ENCODE measurements around the gene CNDP1.
"Not testable (repeated sequence)": the region's sequence is repeated elsewhere in the genome, so short reads cannot be mapped to it uniquely, and the experiment has no call there.

CNDP1 gene

DNA sequence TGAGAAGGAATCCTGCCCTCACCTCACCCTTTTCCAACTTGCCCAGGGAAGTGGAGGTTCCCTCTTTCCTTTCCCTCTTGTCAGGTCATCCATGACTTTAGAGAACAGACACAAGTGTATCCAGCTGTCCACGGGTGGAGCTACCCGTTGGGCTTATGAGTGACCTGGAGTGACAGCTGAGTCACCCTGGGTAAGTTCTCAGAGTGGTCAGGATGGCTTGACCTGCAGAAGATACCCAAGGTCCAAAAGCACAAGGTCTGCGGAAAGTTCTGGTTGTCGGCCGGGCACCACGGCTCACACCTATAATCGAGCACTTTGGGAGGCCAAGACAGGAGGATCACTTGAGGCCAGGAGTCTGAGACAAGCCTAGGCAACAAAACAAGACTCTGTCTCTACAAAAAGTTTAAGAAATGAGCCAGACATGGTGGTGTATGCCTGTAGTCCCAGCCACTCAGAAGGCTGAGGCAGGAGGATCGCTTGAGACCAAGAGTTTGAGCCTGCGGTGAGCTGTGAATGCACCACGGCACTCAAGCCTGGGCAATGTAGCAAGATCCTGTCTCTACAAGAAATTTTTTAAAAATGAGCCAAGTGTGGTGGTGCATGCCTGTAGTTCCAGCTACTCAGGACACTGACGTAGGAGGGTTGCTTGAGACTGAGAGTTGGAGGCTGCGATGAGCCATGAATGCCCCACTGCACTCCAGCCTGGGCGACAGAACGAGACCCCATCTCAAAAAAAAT lies 14.0 kb upstream of the CNDP1 start:
- DNase-seq (ENCODE audit: low read depth in 3 of 3), result no peak

DNA sequence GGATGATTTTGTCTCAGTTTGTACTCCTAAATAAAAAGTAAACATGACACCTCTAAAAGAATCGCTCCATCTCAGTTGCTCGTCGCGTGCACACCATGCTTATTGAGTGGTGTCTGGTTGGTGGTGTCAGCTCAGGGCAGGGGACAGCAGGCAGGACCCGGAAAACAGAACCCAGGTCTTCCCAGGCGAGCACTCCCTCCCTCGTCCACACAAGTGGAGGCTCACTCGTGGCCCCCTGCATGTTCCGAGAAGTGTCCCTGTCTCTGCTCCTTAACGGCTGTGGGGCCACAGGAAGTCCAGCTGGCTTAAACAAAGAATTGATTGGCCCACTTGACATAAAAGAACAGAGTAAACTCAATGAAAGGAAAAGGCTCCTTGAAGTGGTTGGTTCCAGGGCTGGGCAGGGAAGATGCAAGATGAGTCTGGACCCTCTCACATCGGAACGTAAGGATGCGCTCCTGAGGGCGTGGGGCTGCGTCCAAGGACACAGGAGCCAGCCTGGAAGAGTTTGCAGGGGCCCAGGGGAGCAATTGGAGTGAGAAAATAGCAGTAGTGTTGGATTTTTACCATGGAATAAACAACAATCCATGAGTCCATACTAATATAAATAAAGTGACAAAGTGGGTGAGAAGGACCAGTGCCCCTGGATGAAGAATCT lies 13.1 kb upstream of the CNDP1 start:
- no peak for DNase-seq (ENCODE audit: low read depth in 3 of 3)

- no peak for DNase-seq (ENCODE audit: low read depth in 3 of 3)
Measured at GRCh38 chr18:74522635-74523548, 11.4 kb upstream of the CNDP1 start.

DNA sequence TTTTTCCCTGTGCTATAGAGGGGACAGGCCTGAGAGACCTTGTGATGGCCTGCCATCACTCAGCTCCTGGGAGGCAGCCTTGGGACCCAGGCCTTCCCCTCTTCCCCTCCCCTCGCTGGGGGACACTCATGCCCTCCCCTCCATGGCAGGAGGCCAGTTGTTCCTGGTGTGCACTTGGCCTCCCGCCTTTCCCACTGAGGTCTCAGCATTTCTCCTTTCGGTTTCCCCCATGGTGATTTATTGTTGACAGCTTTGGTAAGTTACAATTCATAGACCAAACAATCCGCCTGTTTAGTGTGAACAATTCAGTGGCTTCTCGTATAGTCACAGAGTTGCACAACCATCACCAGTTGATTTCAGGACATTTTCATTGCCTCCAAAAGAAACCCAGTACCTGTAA lies 10.2 kb upstream of the CNDP1 start:
- DNase-seq (ENCODE audit: low read depth in 3 of 3), result no peak

DNA sequence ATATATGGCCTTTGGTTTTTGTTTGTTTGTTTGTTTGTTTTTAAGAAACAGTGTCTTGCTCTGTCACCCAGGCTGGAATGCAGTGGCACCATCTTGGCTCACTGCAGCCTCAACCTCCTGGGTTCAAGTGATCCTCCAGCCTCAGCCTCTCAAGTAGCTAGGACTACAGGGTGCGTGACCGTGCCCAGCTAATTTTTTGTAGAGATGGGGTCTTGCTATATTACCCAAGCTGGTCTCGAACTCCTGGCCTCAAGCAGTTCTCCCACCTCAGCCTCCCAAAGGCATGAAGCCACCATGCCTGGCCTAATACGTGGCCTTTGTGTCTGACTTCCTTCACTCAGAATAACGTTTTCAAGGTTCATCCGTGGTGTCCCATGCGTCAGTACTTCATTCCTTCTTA lies 9.4 kb upstream of the CNDP1 start:
- not testable (repeated sequence) for DNase-seq (ENCODE audit: low read depth in 3 of 3)

DNA sequence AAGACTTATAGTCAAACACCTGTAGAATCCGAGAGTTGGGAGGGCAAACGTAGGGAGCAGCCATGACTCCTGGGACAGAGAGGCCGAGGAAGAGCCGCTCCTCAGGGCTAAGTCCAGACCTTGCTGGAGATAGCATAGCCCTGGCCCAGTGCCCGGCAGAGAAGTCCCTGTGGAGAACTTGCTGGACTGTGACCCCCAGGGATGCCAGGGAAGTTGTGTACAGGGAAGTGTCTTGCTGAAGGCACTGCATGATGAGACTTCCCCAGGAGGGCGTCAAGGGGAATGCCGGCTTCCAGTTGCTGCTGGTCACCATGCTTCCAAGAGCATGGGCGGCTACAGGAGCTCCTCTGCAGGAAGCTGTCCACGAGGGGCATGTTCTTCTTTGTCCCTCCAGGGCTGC lies 8.6 kb upstream of the CNDP1 start:
- DNase-seq (ENCODE audit: low read depth in 3 of 3), result no peak

DNA sequence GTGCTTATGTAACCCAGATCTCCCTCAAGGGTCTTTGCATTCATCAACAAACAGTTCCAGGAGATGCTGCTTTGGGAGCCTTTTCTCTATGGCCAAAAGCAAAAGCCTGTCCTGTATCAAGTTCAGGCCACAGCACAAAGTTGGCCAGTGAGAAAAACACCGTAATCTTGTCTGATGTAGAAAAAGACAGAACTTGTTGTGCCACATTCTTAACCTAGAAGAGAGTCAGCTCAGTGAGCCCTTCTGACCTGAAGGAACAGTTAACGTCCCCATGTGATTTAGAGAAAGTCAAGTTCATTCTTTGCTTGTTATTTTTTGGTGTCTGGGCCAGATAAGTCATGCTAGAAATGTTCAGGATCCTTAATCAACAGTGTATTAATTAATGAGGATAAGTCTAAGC lies 7.8 kb upstream of the CNDP1 start:
- DNase-seq (ENCODE audit: low read depth in 3 of 3), result no peak

DNA sequence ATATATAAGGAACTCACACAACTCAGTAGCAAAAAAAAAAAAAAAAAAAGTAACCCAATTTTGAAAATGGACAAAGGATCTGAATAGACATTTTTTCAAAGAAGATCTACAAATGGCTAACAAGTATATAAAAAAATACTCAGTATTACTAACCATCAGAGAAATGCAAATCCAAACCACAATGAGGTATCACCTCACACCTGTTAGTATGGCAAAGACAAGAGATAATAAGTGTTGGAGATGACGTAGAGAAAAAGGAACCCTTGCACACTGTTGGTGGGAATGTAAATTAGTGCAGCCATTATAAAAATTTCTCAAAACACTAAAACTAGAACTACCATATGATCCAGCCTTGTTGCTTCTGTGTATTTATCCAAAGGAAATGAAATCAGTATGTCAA lies 5.8 kb upstream of the CNDP1 start:
- DNase-seq (ENCODE audit: low read depth in 3 of 3), result no peak

- no peak for DNase-seq (ENCODE audit: low read depth in 3 of 3)
Measured at GRCh38 chr18:74528913-74529312, 5.4 kb upstream of the CNDP1 start.

DNA sequence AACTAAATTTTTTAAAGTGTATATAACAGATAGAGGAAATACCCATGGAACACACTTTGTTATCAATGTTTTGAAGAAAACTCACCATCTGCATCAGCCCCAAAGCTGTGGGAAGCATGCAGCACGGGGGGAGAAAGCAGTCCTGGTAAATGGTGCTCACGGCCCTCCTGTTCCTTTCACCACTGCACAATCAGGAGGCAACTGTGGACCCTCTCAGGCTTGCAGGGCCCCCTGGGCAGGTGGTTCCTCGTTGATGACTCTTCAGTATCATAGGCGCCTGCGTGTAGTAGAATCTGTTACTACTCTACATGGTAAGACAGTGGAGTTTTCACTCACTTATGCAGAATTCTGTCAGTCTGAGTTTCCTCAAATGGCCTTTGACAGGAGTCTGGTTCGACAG lies 4.9 kb upstream of the CNDP1 start:
- DNase-seq (ENCODE audit: low read depth in 3 of 3), result no peak

DNA sequence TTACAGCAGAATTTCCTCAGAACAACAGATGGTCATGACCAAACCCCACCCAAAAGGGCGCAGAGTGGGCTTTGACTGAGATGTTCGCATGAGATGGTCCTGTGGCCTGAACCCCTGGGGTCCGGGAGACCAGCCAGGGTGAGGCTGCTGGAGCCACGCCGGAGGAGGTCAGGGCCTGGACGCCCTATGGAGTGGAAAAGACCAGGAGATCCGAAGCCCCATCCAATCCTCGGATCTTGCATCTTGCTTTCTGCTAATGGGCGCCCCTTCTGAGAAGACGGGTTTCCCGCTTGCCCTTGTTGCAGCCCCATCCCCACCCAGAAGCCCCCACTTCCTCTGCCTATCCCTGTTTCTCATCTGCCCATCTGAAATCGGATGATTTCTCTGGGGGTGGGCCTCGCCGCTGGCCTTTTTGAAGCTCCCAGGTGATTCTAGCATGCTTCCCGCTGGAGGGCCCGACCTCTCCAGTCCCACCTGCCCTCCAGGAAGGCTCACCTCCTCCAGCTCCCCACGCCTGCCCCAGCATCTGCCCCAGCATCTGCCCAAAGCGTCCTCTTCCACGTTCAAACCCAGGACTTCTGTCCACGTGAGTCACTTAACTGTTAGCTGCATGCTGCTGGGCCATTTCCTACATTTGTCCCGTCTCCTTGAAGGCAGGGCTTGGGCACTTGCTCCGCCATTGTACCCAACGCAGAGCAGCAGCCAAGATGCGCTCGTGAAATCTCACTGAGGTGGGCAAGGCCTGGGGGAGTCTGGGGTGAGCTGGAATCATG lies 4.3 kb upstream of the CNDP1 start:
- no peak for DNase-seq (ENCODE audit: low read depth in 3 of 3)

DNA sequence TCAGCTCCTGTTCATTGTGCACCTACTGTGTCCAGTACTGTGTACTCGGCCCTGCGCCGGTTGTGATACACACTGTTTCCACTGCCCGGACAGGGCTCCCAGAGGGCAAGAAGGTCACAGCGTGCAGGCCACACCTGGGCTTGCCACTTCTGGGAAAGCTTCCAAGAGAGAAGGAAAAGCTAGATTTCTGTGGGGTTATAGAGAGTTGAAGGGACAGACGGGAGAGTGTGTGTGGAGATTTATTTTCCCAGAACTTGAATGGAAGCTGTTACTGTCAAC lies 3.8 kb upstream of the CNDP1 start:
- no peak for DNase-seq (ENCODE audit: low read depth in 3 of 3)

DNA sequence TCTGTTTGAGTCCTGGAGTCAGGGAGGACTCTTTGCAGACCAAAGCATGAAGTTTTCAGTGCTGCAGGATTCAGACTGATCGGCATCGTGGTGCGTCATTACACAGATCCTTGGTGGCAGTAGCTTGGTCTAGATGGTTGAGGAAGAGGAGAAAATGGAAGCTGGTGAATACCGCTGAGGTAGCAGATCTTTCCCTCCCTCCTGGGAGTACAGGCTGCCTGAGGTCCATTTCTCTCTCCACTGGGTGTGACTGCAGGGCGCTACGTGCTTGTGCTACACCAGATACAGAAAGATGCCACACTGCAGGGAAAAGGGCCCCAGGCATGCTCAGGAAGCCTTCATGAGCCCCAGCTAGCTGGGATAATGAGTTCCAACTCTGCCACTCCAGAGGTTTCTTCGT lies 3.3 kb upstream of the CNDP1 start:
- no peak for DNase-seq (ENCODE audit: low read depth in 3 of 3)

GRCh38 chr18:74532511-74533025 lies 1.7 kb upstream of the CNDP1 start:
- DNase-seq (ENCODE audit: low read depth in 3 of 3), result no peak

- no peak for DNase-seq (ENCODE audit: low read depth in 3 of 3)
Measured at GRCh38 chr18:74533666-74534065, 634 bp upstream of the CNDP1 start.

DNA sequence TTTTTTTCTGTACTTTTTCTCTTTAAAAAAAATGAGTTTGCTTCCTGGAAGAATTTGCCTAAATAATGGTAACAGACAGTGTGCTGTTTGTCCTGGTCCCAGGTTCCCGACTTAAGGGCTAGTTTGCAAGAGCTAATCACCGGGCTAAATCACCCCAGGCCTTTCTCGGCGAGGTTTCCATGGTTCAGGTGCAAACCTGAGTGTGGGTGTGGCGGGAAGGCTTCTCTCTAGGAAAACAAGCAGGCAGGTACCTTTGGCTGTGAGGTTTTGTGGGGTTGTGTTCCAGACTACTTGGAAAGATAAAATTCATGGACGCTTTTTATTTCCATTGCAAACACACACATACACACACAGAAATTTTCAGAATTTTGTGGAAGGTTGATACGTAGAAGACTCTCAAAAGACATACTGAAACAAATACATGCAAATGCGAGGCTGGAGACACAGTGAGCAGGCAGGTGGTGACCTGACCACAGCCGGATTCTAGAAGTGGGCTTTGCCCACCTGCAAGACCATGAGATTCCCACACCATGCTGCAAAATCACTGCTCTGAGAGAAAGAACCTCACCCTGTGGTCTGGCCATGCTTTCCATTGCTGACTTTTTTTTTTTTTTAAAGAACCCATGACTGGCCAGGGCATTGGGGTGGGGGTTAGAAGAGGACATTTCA lies 815 bp downstream of the CNDP1 start:
- DNase-seq (ENCODE audit: low read depth in 3 of 3), result no peak

GRCh38 chr18:74539289-74539688 lies 5.0 kb downstream of the CNDP1 start:
- DNase-seq (ENCODE audit: low read depth in 3 of 3), result no peak

DNA sequence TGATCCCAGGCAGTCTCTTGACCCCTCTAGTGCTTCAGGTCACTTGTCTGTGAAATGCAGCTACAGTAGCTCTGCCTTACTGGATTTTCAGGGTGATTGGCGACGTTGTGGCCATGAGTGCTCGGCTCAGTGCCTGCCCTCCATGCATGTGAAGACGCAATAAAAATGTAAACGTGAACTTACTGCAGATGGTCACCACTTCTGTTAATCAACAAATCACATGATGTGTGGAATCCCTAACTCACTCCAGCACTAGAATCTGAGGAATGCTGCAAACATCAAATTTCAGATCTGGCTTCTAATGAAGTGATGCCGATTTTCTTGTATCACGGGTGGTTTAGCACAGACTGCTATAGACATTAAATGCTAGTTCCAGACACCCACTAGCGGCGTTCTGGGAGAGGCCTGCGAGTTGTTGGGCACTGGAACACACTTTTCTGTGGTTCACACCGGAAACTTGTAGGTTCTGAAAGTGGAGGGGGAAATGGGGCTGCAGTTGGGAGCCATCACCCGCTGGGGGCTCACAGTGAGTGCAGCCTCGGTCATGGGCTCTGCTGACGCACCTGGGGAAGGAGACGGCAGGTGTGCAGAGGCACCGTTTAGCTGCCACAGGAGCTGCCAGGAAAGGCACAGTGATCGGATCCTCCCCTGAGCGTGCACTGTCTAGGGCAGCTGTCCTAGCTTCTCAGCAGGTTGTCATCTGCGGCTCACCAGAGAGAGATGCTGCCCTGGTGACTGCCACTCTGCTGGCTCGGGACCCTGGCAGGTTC lies 6.5 kb downstream of the CNDP1 start:
- no peak for DNase-seq (ENCODE audit: low read depth in 3 of 3)

- DNase-seq (ENCODE audit: low read depth in 3 of 3), result no peak
Measured at GRCh38 chr18:74541703-74542555, 7.6 kb downstream of the CNDP1 start.

- no peak for DNase-seq (ENCODE audit: low read depth in 3 of 3)
Measured at GRCh38 chr18:74544898-74545297, 10.6 kb downstream of the CNDP1 start.
